ENCODE data around the gene TCP11L2. TPM values are rescaled to one million over a fixed set of nuclear protein-coding genes. Genes with fewer than 3 reads are reported as not detected.

The TCP11L2 gene
- total and polyA plus RNA-seq, 4 donors, result 2.5 to 98.1 (median 5.9) TPM

DNA sequence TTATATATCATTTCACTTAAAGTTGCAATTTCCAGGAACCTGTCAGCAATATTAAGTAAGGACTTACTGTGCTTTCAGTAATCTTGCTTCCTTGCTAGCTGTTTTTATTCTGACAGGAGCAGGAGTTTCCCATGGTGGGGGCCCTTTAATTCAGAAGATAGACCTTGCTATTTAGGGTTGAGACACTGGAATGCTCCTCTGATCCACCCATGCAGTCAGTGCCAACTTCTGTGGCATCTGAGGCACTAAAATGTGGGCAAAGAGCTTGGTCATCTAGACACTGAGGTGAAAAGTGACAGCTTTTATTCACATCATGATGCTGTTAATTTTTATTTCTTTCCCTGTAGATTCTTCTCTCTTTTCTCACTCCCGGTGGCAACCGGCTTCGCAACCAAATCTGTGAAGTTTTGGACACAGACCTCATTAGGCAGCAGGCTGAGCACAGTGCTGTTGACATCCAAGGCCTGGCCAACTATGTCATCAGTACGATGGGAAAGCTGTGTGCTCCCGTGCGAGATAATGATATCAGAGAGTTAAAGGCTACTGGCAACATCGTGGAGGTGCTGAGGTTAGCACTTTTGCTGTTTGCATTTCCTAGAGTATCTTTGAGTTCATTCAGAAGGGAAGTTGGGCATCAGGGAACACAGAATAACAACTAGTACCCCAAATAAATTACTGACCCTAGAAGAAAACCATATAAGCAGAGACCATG lies 18.8 kb downstream of the TCP11L2 start:
- peaks cover 0 to 5% (median 0%) of the 10 kb centered on the region in 4 donors for H3K4me1 ChIP-seq (ENCODE audit: control insufficient read depth in 4 of 4, insufficient read depth in 4 of 4, low read length in 3 of 4)
- H3K9ac ChIP-seq (ENCODE audit: low read depth in 1 of 2, low read length in 2 of 2), result no peak overlapping the region
- no peaks in the 10 kb centered on the region for H3K9me3 ChIP-seq (ENCODE audit: control insufficient read depth in 4 of 4, low read length in 3 of 4)
- DNase-seq (ENCODE audit: low spot score), result no peak
- H3K27me3 ChIP-seq (ENCODE audit: control insufficient read depth in 4 of 4, insufficient read depth in 4 of 4, low read length in 3 of 4), result no peaks in the 10 kb centered on the region
- no peak overlapping the region for H3K27ac ChIP-seq (ENCODE audit: low read depth in 1 of 2, low read length in 2 of 2)
- WGBS, result 44% methylated on average over 7 of the region's 7 CpGs
- no peak for TF ChIP-seq HNF4G (IDR thresholded peaks at IDR 0.05)
- no peak for TF ChIP-seq FOXA1 (IDR thresholded peaks at IDR 0.05)
- TF ChIP-seq EGR1 (IDR thresholded peaks at IDR 0.05; ENCODE audit: low read depth in 2 of 2), result no peak
- TF ChIP-seq RAD21 (IDR thresholded peaks at IDR 0.05), result no peak
- H3K4me3 ChIP-seq (ENCODE audit: low read depth in 1 of 3, low read length in 3 of 3), result no peak overlapping the region
- peaks cover 2 to 29% (median 23%) of the 10 kb centered on the region in 4 donors for H3K36me3 ChIP-seq (ENCODE audit: control insufficient read depth in 4 of 4, insufficient read depth in 3 of 4, low read depth in 1 of 4, low read length in 3 of 4)

DNA sequence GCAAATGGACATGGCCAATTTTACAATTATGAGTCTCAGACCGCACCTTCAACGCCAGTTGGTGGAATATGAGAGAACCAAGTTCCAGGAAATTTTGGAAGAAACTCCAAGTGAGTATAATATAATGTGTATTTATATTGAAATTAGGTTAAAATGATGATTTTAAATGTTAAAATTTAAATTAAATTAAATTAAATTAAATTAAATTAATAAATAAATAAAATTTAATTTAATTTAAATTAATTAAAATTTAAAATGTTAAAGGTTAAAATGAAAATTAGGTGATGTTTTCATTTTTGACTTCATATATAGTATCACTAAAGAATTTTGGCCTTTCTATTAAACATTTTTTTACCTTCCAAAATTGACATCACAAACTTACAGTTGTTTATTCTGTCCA lies 21.0 kb downstream of the TCP11L2 start:
- peaks cover under 1 to 27% (median 21%) of the 10 kb centered on the region in 4 donors for H3K36me3 ChIP-seq (ENCODE audit: control insufficient read depth in 4 of 4, insufficient read depth in 3 of 4, low read depth in 1 of 4, low read length in 3 of 4)

More for the DNA sequence above, 21.0 kb downstream of the TCP11L2 start:
- Histone ChIP-seq H3K9me3 (ENCODE audit: control insufficient read depth in 4 of 4, low read length in 3 of 4) (no peaks in the 10 kb centered on the region), H3K9ac (ENCODE audit: low read depth in 1 of 2, low read length in 2 of 2) (no peak overlapping the region), H3K4me3 (ENCODE audit: low read depth in 1 of 3, low read length in 3 of 3) (no peak overlapping the region), H3K27me3 (ENCODE audit: control insufficient read depth in 4 of 4, insufficient read depth in 4 of 4, low read length in 3 of 4) (no peaks in the 10 kb centered on the region), H3K4me1 (ENCODE audit: control insufficient read depth in 4 of 4, insufficient read depth in 4 of 4, low read length in 3 of 4) (no peaks in the 10 kb centered on the region), H3K27ac (ENCODE audit: low read depth in 1 of 2, low read length in 2 of 2) (no peak overlapping the region)
- WGBS, result 97% methylated on average over 2 of the region's 2 CpGs
- TF ChIP-seq, protein P1, sequence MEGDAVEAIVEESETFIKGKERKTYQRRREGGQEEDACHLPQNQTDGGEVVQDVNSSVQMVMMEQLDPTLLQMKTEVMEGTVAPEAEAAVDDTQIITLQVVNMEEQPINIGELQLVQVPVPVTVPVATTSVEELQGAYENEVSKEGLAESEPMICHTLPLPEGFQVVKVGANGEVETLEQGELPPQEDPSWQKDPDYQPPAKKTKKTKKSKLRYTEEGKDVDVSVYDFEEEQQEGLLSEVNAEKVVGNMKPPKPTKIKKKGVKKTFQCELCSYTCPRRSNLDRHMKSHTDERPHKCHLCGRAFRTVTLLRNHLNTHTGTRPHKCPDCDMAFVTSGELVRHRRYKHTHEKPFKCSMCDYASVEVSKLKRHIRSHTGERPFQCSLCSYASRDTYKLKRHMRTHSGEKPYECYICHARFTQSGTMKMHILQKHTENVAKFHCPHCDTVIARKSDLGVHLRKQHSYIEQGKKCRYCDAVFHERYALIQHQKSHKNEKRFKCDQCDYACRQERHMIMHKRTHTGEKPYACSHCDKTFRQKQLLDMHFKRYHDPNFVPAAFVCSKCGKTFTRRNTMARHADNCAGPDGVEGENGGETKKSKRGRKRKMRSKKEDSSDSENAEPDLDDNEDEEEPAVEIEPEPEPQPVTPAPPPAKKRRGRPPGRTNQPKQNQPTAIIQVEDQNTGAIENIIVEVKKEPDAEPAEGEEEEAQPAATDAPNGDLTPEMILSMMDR (IDR thresholded peaks at IDR 0.05; ENCODE audit: low read depth, low read length, missing input control), result no peak
- TF ChIP-seq RAD21 (IDR thresholded peaks at IDR 0.05) (no peak), JUND (IDR thresholded peaks at IDR 0.05) (no peak), EGR1 (IDR thresholded peaks at IDR 0.05; ENCODE audit: low read depth in 2 of 2) (no peak), HNF4A (conservative IDR thresholded peaks at IDR 0.05) (no peak), GABPA (IDR thresholded peaks at IDR 0.05 in 1 of 2, conservative IDR thresholded peaks at IDR 0.05 in 1 of 2) (no peak), YY1 (IDR thresholded peaks at IDR 0.05) (no peak), FOXA1 (IDR thresholded peaks at IDR 0.05) (no peak), FOXA2 (IDR thresholded peaks at IDR 0.05) (no peak), RXRA (IDR thresholded peaks at IDR 0.05) (no peak), HNF4G (IDR thresholded peaks at IDR 0.05) (no peak)
- TF ChIP-seq, protein P2, sequence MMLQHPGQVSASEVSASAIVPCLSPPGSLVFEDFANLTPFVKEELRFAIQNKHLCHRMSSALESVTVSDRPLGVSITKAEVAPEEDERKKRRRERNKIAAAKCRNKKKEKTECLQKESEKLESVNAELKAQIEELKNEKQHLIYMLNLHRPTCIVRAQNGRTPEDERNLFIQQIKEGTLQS (IDR thresholded peaks at IDR 0.05), result no peak
- TF ChIP-seq, protein P3, sequence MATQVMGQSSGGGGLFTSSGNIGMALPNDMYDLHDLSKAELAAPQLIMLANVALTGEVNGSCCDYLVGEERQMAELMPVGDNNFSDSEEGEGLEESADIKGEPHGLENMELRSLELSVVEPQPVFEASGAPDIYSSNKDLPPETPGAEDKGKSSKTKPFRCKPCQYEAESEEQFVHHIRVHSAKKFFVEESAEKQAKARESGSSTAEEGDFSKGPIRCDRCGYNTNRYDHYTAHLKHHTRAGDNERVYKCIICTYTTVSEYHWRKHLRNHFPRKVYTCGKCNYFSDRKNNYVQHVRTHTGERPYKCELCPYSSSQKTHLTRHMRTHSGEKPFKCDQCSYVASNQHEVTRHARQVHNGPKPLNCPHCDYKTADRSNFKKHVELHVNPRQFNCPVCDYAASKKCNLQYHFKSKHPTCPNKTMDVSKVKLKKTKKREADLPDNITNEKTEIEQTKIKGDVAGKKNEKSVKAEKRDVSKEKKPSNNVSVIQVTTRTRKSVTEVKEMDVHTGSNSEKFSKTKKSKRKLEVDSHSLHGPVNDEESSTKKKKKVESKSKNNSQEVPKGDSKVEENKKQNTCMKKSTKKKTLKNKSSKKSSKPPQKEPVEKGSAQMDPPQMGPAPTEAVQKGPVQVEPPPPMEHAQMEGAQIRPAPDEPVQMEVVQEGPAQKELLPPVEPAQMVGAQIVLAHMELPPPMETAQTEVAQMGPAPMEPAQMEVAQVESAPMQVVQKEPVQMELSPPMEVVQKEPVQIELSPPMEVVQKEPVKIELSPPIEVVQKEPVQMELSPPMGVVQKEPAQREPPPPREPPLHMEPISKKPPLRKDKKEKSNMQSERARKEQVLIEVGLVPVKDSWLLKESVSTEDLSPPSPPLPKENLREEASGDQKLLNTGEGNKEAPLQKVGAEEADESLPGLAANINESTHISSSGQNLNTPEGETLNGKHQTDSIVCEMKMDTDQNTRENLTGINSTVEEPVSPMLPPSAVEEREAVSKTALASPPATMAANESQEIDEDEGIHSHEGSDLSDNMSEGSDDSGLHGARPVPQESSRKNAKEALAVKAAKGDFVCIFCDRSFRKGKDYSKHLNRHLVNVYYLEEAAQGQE (IDR thresholded peaks at IDR 0.05), result no peak
- TF ChIP-seq, protein P4, sequence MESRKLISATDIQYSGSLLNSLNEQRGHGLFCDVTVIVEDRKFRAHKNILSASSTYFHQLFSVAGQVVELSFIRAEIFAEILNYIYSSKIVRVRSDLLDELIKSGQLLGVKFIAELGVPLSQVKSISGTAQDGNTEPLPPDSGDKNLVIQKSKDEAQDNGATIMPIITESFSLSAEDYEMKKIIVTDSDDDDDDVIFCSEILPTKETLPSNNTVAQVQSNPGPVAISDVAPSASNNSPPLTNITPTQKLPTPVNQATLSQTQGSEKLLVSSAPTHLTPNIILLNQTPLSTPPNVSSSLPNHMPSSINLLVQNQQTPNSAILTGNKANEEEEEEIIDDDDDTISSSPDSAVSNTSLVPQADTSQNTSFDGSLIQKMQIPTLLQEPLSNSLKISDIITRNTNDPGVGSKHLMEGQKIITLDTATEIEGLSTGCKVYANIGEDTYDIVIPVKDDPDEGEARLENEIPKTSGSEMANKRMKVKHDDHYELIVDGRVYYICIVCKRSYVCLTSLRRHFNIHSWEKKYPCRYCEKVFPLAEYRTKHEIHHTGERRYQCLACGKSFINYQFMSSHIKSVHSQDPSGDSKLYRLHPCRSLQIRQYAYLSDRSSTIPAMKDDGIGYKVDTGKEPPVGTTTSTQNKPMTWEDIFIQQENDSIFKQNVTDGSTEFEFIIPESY (IDR thresholded peaks at IDR 0.05), result no peak
- no peak for DNase-seq (ENCODE audit: low spot score)

Measured in liver (tissue), 9 donors.